Activated CD8-positive, alpha-beta T cell treated with anti-CD3 and anti-CD28 coated beads for 36 hours (primary cell): ENCODE measurements around the gene CALM1. TPM values are rescaled to one million over a fixed set of nuclear protein-coding genes. Genes with fewer than 3 reads are reported as not detected.

Experiments
- ATAC-seq: fragments of 200-7000 bp; cut with Tn5 transposase; one replicate; pipeline ENCODE4 v1.10.0; 2021; ENCODE audit warnings: mild to moderate bottlenecking, moderate library complexity
- CTCF ChIA-PET: fragments of 350-600 bp; sonication (Branson Sonifier 250); formaldehyde crosslinking; loops from one replicate; lab custom pipeline; 2021; ENCODE audit warnings: antibody characterized with exemption; lab: Charles Lee
- POLR2A ChIA-PET: fragments of 350-600 bp; sonication (Branson Sonifier 250); formaldehyde crosslinking; loops from one replicate; lab custom pipeline; 2021; ENCODE audit warnings: antibody characterized with exemption; lab: Charles Lee
- DNase-seq: peaks from one replicate; pipeline ENCODE4 v3.0.0-alpha.2; 2020
- H3K27ac Mint-ChIP-seq: one replicate; pipeline ENCODE4 v1.8.0; 2021; ENCODE audit warnings: mild to moderate bottlenecking, mixed read lengths
- H3K27me3 Mint-ChIP-seq: one replicate; pipeline ENCODE4 v1.8.0; 2021; ENCODE audit warnings: mixed read lengths
- H3K36me3 Mint-ChIP-seq: one replicate; pipeline ENCODE4 v1.8.0; 2021; ENCODE audit warnings: low read depth, mixed read lengths
- H3K4me1 Mint-ChIP-seq: one replicate; pipeline ENCODE4 v1.8.0; 2021; ENCODE audit warnings: low read depth, mixed read lengths
- H3K4me3 Mint-ChIP-seq: one replicate; pipeline ENCODE4 v1.8.0; 2021; ENCODE audit warnings: mild to moderate bottlenecking, moderate library complexity, mixed read lengths
- H3K9me3 Mint-ChIP-seq: one replicate; pipeline ENCODE4 v1.8.0; 2021; ENCODE audit warnings: mixed read lengths
- CTCF ChIP-seq: fragments of 200-600 bp; IDR thresholded peaks from one replicate; pipeline ENCODE4 v1.8.0; 2022; ENCODE audit warnings: antibody characterized with exemption, mild to moderate bottlenecking
- intact Hi-C: fragments of 100-400 bp; cut with micrococcal nuclease; formaldehyde crosslinking; loops from one replicate; pipeline ENCODE4 v1.10.0; 2022
- total RNA-seq, 2 experiments: library from RNA; stranded (reverse); gene quantifications; one replicate each; pipeline ENCODE4 v1.2.3, GENCODE V29; 2021

The CALM1 gene
- total RNA-seq, 2 experiments from 2014 or later = 365 to 373 TPM

- peaks cover 7% of the 10 kb centered on the region for H3K9me3 Mint-ChIP-seq
- ATAC-seq = no peak
- H3K27me3 Mint-ChIP-seq = no peaks in the 10 kb centered on the region
- no peak overlapping the region for H3K27ac Mint-ChIP-seq
- intact Hi-C loops = no loop called here
- H3K4me1 Mint-ChIP-seq = no peaks in the 10 kb centered on the region
- ChIA-PET CTCF (no interaction called here), POLR2A (interaction anchor here (0.6 to 1.6 kb wide), 3 partner anchors 16 to 1361 kb away, joined by 3 read pairs; no protein-coding TSS in a partner anchor)
- no peaks in the 10 kb centered on the region for H3K36me3 Mint-ChIP-seq
- DNase-seq = no peak
- no peak overlapping the region for H3K4me3 Mint-ChIP-seq
- TF ChIP-seq CTCF = no peak
Measured at GRCh38 chr14:90443161-90444076, 46.6 kb downstream of the CALM1 start.

GRCh38 chr14:90444077-90444696 is 47.4 kb downstream of the CALM1 start:
- ATAC-seq = no peak
- POLR2A ChIA-PET = interaction anchor here (1.4 kb wide), 1 partner anchor 42 kb away, joined by 3 read pairs; no protein-coding TSS in a partner anchor
- intact Hi-C loops = no loop called here

GRCh38 chr14:90445011-90445410 is 48.2 kb downstream of the CALM1 start:
- no peak overlapping the region for H3K27ac Mint-ChIP-seq
- no peak overlapping the region for H3K4me3 Mint-ChIP-seq

More at GRCh38 chr14:90444077-90444696, 47.4 kb downstream of the CALM1 start:
- Mint-ChIP-seq H3K27ac (no peak overlapping the region), H3K9me3 (peaks cover 7% of the 10 kb centered on the region), H3K27me3 (no peaks in the 10 kb centered on the region), H3K4me3 (no peak overlapping the region), H3K36me3 (no peaks in the 10 kb centered on the region), H3K4me1 (no peaks in the 10 kb centered on the region)
- no peak for TF ChIP-seq CTCF
- CTCF ChIA-PET = no interaction called here
- no peak for DNase-seq

GRCh38 chr14:90446405-90446804 is 49.6 kb downstream of the CALM1 start:
- intact Hi-C loops = no loop called here
- Mint-ChIP-seq H3K4me1 (no peaks in the 10 kb centered on the region), H3K4me3 (no peak overlapping the region), H3K36me3 (no peaks in the 10 kb centered on the region), H3K27me3 (no peaks in the 10 kb centered on the region), H3K27ac (no peak overlapping the region), H3K9me3 (peaks cover 7% of the 10 kb centered on the region)
- ATAC-seq (no peak), DNase-seq (no peak)
- no peak for TF ChIP-seq CTCF
- POLR2A ChIA-PET = no interaction called here
- CTCF ChIA-PET = no interaction called here

More at GRCh38 chr14:90445011-90445410, 48.2 kb downstream of the CALM1 start:
- ChIA-PET CTCF (no interaction called here), POLR2A (no interaction called here)
- H3K36me3 Mint-ChIP-seq = no peaks in the 10 kb centered on the region
- intact Hi-C loops = no loop called here
- H3K4me1 Mint-ChIP-seq = no peaks in the 10 kb centered on the region
- H3K9me3 Mint-ChIP-seq = peaks cover 7% of the 10 kb centered on the region
- no peak for TF ChIP-seq CTCF
- no peaks in the 10 kb centered on the region for H3K27me3 Mint-ChIP-seq
- ATAC-seq (no peak), DNase-seq (peak; percentile 10)
